GM23338 (cell line): ENCODE results near the gene CD109. TPM values are rescaled to one million over a fixed set of nuclear protein-coding genes. Genes with fewer than 3 reads are reported as not detected.

Source experiments
- ATAC-seq: fragments of 200-7000 bp; cut with Tn5 transposase; 3 replicates; pipeline ENCODE4 v1.9.1; 2020
- DNase-seq: peaks from one replicate; pipeline ENCODE4 v3.0.0-alpha.2; 2015; ENCODE audit warnings: low spot score
- H2AFZ ChIP-seq: fragments of 200-600 bp; sonication (generic); 2 replicates; pipeline ENCODE4 v1.8.0; 2016; ENCODE audit warnings: antibody characterized with exemption, mild to moderate bottlenecking, moderate library complexity
- H3F3A ChIP-seq: fragments of 200-600 bp; sonication (generic); replicated peaks from 2 replicates; pipeline ENCODE4 v1.8.0; 2017; ENCODE audit warnings: antibody characterized with exemption, mixed run types, low read depth
- H3K27ac ChIP-seq: fragments of 200-600 bp; sonication (generic); 2 replicates; pipeline ENCODE4 v1.6.1; 2016; ENCODE audit warnings: low read depth
- H3K27me3 ChIP-seq: fragments of 200-600 bp; sonication (generic); 2 replicates; pipeline ENCODE4 v1.8.0; 2016; ENCODE audit warnings: mild to moderate bottlenecking, mixed run types, moderate library complexity; ENCODE audit not compliant: insufficient read depth
- H3K36me3 ChIP-seq: fragments of 200-600 bp; sonication (generic); 2 replicates; pipeline ENCODE4 v1.8.0; 2016; ENCODE audit warnings: mild to moderate bottlenecking; ENCODE audit not compliant: insufficient read depth
- H3K4me1 ChIP-seq: fragments of 200-600 bp; sonication (generic); 2 replicates; pipeline ENCODE4 v1.8.0; 2016; ENCODE audit warnings: mild to moderate bottlenecking, moderate library complexity; ENCODE audit not compliant: insufficient read depth
- H3K4me2 ChIP-seq: fragments of 200-600 bp; sonication (generic); 2 replicates; pipeline ENCODE4 v1.7.1; 2017; ENCODE audit warnings: mixed run types
- H3K4me3 ChIP-seq: fragments of 200-600 bp; sonication (generic); 2 replicates; pipeline ENCODE4 v1.6.1; 2016; ENCODE audit warnings: mixed run types
- H3K79me2 ChIP-seq: fragments of 200-600 bp; sonication (generic); replicated peaks from 2 replicates; pipeline ENCODE4 v1.8.0; 2017; ENCODE audit warnings: mild to moderate bottlenecking; ENCODE audit not compliant: insufficient read depth
- H3K9me2 ChIP-seq: fragments of 200-600 bp; sonication (generic); 2 replicates; pipeline ENCODE4 v1.8.0; 2017; ENCODE audit not compliant: insufficient read depth
- H4K20me1 ChIP-seq: fragments of 200-600 bp; sonication (generic); replicated peaks from 2 replicates; pipeline ENCODE4 v1.8.0; 2017; ENCODE audit warnings: mild to moderate bottlenecking; ENCODE audit not compliant: insufficient read depth
- H3K27ac Mint-ChIP-seq: 2 replicates; pipeline ENCODE4 v1.8.0; 2020; ENCODE audit warnings: inconsistent platforms, mild to moderate bottlenecking, moderate library complexity, mixed read lengths
- H3K27me3 Mint-ChIP-seq: 3 replicates; pipeline ENCODE4 v1.8.0; 2022; ENCODE audit warnings: low read depth, mild to moderate bottlenecking, moderate library complexity, mixed read lengths, inconsistent platforms; ENCODE audit not compliant: insufficient read depth, poor library complexity
- H3K36me3 Mint-ChIP-seq: 3 replicates; pipeline ENCODE4 v1.8.0; 2021; ENCODE audit warnings: low read depth, mild to moderate bottlenecking, inconsistent platforms, moderate library complexity, mixed read lengths
- H3K4me1 Mint-ChIP-seq: 3 replicates; pipeline ENCODE4 v1.8.0; 2020; ENCODE audit warnings: mild to moderate bottlenecking, inconsistent platforms, mixed read lengths
- H3K4me3 Mint-ChIP-seq: 3 replicates; pipeline ENCODE4 v1.8.0; 2021; ENCODE audit warnings: moderate library complexity, mild to moderate bottlenecking, inconsistent platforms, mixed read lengths
- H3K9me3 Mint-ChIP-seq: 3 replicates; pipeline ENCODE4 v1.8.0; 2020; ENCODE audit warnings: moderate library complexity, mild to moderate bottlenecking, inconsistent platforms, mixed read lengths
- CTCF ChIP-seq, 2 experiments: fragments of 200-600 bp in 1 of 2; sonication (generic) in 1 of 2; conservative IDR thresholded peaks; 2 replicates each; pipeline versions ENCODE4 v1.5.1 to v1.6.1; 2016 to 2017; ENCODE audit warnings: antibody characterized with exemption in 2 of 2, low read depth in 2 of 2, mild to moderate bottlenecking in 2 of 2, moderate library complexity in 1 of 2
- ETS1 ChIP-seq: IDR thresholded peaks from 2 replicates; pipeline ENCODE4 v1.6.1; 2016; ENCODE audit warnings: antibody characterized with exemption
- EZH2phosphoT487 ChIP-seq: fragments of 200-600 bp; sonication (generic); IDR thresholded peaks from one replicate; pipeline ENCODE4 v1.8.1; 2018; ENCODE audit warnings: antibody characterized with exemption; ENCODE audit not compliant: unreplicated experiment
- polyA plus RNA-seq: library from polyadenylated mRNA; unstranded; fragments of >200 nt; fragmentation: Nextera tagmentation; extraction: Ambion mirVana; gene quantifications from 2 replicates; pipeline ENCODE4 v1.2.1, GENCODE V29; 2016
- total RNA-seq: library from RNA; depleted of rRNA; stranded (reverse); fragments of >200 nt; shearing (Covaris generic); gene quantifications from 2 replicates; pipeline ENCODE4 v1.2.3, GENCODE V29; 2014
- TF ChIP-seq, protein P1 (sequence below): fragments of 250-450 bp; sonication (Bioruptor Pico); IDR thresholded peaks from 2 replicates; pipeline ENCODE4 v1.5.0; 2020; ENCODE audit warnings: mild to moderate bottlenecking, moderate library complexity

Gene CD109
- total and polyA plus RNA-seq, 2 experiments from 2014 or later = 1.1 to 5.3 TPM

DNA sequence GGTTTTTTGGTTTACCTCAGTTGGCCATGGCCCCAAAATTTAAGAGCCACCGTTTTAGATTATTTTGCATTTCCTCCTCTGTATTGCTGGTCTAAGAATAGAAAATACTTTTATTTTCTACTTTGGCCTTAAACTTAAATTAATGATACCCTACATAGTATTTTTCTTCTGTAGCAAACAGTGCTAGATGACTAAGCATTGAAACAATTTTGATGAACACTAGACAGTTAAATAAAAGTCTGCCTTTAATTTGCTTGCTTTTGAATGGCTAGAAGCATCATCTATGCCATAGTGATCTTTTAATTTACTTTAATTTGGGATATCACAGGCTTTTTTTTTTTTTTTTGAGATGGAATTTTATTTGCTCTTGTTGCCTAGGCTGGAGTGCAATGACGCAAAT, 106.4 kb downstream of the CD109 start:
- Mint-ChIP-seq H3K4me1 (no peaks in the 10 kb centered on the region; the same call in 2 of the 3 replicates), H3K27me3 (peaks cover 5% of the 10 kb centered on the region), H3K27ac (no peak overlapping the region), H3K9me3 (no peaks in the 10 kb centered on the region), H3K36me3 (no peaks in the 10 kb centered on the region), H3K4me3 (no peak overlapping the region)
- Histone ChIP-seq H2AFZ (no peak overlapping the region), H3K9me2 (no peaks in the 10 kb centered on the region), H3K4me1 (no peaks in the 10 kb centered on the region), H3F3A (no peaks in the 10 kb centered on the region), H3K4me2 (no peak overlapping the region), H3K27ac (no peak overlapping the region), H3K36me3 (no peaks in the 10 kb centered on the region), H4K20me1 (no peaks in the 10 kb centered on the region), H3K79me2 (no peaks in the 10 kb centered on the region), H3K27me3 (no peaks in the 10 kb centered on the region), H3K4me3 (no peak overlapping the region)
- DNase-seq = no peak
- no peak for ATAC-seq
- no peak for TF ChIP-seq EZH2phosphoT487
- TF ChIP-seq ETS1 = no peak
- TF ChIP-seq, protein P1, sequence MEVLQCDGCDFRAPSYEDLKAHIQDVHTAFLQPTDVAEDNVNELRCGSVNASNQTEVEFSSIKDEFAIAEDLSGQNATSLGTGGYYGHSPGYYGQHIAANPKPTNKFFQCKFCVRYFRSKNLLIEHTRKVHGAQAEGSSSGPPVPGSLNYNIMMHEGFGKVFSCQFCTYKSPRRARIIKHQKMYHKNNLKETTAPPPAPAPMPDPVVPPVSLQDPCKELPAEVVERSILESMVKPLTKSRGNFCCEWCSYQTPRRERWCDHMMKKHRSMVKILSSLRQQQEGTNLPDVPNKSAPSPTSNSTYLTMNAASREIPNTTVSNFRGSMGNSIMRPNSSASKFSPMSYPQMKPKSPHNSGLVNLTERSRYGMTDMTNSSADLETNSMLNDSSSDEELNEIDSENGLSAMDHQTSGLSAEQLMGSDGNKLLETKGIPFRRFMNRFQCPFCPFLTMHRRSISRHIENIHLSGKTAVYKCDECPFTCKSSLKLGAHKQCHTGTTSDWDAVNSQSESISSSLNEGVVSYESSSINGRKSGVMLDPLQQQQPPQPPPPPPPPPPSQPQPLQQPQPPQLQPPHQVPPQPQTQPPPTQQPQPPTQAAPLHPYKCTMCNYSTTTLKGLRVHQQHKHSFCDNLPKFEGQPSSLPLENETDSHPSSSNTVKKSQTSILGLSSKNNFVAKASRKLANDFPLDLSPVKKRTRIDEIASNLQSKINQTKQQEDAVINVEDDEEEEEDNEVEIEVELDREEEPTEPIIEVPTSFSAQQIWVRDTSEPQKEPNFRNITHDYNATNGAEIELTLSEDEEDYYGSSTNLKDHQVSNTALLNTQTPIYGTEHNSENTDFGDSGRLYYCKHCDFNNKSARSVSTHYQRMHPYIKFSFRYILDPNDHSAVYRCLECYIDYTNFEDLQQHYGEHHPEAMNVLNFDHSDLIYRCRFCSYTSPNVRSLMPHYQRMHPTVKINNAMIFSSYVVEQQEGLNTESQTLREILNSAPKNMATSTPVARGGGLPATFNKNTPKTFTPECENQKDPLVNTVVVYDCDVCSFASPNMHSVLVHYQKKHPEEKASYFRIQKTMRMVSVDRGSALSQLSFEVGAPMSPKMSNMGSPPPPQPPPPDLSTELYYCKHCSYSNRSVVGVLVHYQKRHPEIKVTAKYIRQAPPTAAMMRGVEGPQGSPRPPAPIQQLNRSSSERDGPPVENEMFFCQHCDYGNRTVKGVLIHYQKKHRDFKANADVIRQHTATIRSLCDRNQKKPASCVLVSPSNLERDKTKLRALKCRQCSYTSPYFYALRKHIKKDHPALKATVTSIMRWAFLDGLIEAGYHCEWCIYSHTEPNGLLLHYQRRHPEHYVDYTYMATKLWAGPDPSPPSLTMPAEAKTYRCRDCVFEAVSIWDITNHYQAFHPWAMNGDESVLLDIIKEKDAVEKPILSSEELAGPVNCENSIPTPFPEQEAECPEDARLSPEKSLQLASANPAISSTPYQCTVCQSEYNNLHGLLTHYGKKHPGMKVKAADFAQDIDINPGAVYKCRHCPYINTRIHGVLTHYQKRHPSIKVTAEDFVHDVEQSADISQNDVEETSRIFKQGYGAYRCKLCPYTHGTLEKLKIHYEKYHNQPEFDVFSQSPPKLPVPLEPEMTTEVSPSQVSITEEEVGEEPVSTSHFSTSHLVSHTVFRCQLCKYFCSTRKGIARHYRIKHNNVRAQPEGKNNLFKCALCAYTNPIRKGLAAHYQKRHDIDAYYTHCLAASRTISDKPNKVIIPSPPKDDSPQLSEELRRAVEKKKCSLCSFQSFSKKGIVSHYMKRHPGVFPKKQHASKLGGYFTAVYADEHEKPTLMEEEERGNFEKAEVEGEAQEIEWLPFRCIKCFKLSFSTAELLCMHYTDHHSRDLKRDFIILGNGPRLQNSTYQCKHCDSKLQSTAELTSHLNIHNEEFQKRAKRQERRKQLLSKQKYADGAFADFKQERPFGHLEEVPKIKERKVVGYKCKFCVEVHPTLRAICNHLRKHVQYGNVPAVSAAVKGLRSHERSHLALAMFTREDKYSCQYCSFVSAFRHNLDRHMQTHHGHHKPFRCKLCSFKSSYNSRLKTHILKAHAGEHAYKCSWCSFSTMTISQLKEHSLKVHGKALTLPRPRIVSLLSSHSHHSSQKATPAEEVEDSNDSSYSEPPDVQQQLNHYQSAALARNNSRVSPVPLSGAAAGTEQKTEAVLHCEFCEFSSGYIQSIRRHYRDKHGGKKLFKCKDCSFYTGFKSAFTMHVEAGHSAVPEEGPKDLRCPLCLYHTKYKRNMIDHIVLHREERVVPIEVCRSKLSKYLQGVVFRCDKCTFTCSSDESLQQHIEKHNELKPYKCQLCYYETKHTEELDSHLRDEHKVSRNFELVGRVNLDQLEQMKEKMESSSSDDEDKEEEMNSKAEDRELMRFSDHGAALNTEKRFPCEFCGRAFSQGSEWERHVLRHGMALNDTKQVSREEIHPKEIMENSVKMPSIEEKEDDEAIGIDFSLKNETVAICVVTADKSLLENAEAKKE (CRISPR knock-in tag) = no peak

DNA sequence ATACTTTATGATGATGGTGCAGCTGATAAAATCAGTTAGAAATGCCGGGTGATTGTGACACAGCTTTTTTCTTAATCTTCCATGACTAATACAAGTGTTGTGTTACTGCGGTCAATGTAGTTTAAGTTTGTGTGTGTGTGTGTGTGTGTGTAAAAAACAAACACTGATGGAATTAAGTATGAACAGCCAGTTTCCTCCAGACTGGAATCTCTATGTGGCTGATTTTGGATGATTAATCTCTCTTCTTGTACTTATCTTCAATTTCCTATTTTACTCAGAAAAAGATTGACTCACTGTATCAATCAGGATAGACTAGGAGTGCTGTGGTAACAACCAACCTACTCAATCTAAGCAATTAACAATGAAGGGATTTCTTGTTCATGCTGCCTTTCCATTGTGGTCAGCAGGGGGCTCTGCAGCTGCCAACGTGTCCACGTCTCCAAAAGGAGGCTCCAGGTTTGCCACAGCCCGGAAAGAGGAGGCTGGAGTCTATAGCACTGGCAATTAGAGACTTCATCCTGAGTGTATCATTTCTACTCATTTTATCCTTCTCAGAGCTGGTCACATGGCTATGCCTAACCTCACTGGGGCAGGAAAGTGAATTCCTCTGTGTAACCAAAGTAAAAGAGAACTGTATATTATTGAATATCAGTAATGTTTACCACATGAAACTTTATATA, 107.7 kb downstream of the CD109 start:
- peak; percentile 71 for ATAC-seq
- TF ChIP-seq CTCF (conservative IDR thresholded peaks at IDR 0.05; ENCODE audit: low read depth in 2 of 2) = peak; percentile 78 to 79

More for the DNA sequence above, 107.7 kb downstream of the CD109 start:
- H3K27ac ChIP-seq = no peak overlapping the region
- Mint-ChIP-seq H3K27ac (no peak overlapping the region), H3K4me3 (no peak overlapping the region), H3K4me1 (no peaks in the 10 kb centered on the region), H3K27me3 (peaks cover 5% of the 10 kb centered on the region), H3K36me3 (no peaks in the 10 kb centered on the region), H3K9me3 (no peaks in the 10 kb centered on the region)
- no peaks in the 10 kb centered on the region for H3K4me1 ChIP-seq
- no peaks in the 10 kb centered on the region for H3K9me2 ChIP-seq
- no peak overlapping the region for H2AFZ ChIP-seq
- H3K4me2 ChIP-seq = no peak overlapping the region
- H3K27me3 ChIP-seq = no peaks in the 10 kb centered on the region
- H3K36me3 ChIP-seq = no peaks in the 10 kb centered on the region
- H3K4me3 ChIP-seq = no peak overlapping the region
- peak; percentile 78 for DNase-seq
- H4K20me1 ChIP-seq = no peaks in the 10 kb centered on the region
- no peaks in the 10 kb centered on the region for H3K79me2 ChIP-seq
- H3F3A ChIP-seq = no peaks in the 10 kb centered on the region
